Astrocyte of the hippocampus (primary cell): Measurements from ENCODE around the gene CHTF18.

Experiments
- DNase-seq: peaks from one replicate; pipeline ENCODE4 v3.0.0; 2011; ENCODE audit warnings: low read depth, low spot score

CHTF18 gene

GRCh38 chr16:792221-792995 is 4.0 kb downstream of the CHTF18 start:
- DNase-seq, result no peak

DNA sequence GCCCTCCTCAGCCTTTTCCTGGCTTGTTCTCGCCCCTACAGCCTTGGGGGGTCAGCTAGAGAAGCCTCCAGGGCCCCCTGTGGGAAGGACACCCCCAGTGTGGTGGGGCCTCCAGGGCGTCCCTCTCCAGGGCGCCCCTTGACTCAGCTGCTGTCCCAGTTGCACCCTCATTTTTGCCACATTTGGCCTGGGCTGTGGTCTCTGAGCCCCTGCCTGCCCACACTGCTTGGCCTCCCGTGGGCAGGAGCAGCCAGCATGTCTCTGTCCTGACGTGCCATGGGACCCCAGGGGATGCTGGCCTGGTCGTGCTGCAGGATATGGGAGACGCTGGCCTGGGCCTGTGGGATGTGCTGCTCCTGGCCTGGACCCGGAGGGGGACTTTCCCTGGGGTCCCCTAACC is 5.0 kb downstream of the CHTF18 start:
- no peak for DNase-seq

GRCh38 chr16:794091-794822 is 5.8 kb downstream of the CHTF18 start:
- no peak for DNase-seq

DNA sequence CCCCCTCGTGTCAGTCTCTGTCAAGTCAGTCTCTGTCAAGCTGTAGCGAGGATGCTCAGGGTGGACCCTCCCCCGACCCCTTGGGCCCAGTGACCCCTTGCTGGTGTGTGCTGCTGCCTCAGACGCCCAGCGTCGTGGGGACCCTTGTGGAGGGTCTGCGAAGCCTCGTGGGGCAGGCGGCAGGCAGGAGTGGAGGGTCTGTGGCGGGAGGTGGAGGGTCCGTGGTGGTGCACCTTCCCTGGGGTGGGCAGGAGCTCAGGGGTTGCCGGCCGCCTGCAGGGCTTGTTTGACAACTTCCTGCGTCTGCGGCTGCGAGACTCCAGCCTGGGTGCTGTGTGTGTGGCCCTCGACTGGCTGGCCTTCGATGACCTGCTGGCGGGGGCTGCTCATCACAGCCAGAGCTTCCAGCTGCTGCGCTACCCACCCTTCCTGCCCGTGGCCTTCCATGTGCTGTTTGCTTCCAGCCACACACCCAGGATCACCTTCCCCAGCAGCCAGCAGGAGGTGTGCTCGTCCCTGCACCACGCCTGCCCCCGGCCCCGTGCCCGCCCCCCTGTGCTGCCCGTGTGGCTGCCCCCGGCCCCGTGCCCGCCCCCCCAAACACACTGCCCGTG is 6.5 kb downstream of the CHTF18 start:
- DNase-seq, result no peak

GRCh38 chr16:795580-796229 is 7.3 kb downstream of the CHTF18 start:
- DNase-seq, result no peak

GRCh38 chr16:796296-797119 is 8.1 kb downstream of the CHTF18 start:
- no peak for DNase-seq

GRCh38 chr16:797120-797420 is 8.7 kb downstream of the CHTF18 start:
- no peak for DNase-seq

DNA sequence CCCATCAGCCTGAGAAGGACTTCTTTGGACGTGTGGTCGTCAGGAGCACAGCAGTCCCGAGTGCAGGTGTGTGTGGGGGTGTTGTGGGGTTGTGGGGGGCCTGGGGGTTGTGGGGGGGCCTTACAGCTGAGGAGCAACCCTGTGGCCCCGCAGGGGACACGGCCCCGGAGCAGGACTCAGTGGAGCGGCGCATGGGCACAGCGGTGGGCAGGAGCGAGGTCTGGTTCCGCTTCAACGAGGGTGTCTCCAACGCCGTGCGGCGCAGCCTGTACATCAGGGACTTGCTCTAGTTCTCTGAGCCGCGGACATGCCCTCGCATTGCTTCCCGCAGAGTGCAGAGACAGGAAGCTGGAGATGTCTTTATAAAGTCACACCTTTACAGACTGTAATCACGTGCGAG is 9.3 kb downstream of the CHTF18 start:
- no peak for DNase-seq

GRCh38 chr16:798666-799065 is 10.2 kb downstream of the CHTF18 start:
- no peak for DNase-seq

GRCh38 chr16:799111-799947 is 10.9 kb downstream of the CHTF18 start:
- DNase-seq, result no peak

GRCh38 chr16:799948-800833 is 11.8 kb downstream of the CHTF18 start, which contains the start of gene GNG13:
TSS of gene GNG13 (minus strand) at chr16:800734. CDS start at chr16:799077, 1,657 bp downstream.
- DNase-seq, result peak; percentile 31

GRCh38 chr16:800834-801511 is 12.6 kb downstream of the CHTF18 start:
- DNase-seq, result no peak

DNA sequence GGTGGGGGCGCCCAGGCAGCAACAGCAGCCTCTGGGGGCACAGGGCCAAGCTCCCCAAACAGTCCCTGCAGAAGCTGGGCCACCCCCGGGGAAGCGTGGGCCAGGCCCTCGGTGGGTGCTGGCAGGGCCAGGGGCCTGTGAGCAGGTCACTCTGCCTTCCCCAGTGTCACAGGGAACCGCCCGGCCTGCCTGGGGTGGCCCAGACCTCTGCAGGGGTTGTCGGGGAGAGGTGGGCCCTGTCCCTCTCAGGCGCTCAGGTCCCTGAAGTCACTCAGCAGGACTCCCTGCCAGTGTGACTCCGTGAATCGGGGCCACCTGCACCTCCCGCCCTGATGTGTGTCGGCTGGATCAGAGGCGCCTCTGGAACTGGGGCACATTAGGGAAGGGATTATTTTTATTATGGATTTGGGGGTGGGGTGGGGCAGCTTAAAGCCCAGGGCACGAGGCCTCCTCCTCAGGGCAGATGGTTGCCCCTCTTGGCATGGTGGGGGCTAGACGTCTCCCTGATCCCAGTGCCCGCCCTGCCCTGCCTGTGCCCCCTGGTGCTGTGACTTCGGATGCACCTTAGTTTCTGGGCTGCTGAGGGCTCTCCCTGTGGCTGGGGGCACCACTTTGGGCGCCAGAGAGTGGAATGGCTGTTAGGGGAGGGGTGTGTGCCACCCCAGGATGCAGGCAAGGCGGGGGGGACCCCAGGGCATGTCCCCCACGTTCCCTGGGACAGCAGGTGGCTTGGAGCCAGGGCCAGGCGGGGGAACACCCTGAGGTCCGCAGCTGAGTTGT is 13.4 kb downstream of the CHTF18 start:
- no peak for DNase-seq

DNA sequence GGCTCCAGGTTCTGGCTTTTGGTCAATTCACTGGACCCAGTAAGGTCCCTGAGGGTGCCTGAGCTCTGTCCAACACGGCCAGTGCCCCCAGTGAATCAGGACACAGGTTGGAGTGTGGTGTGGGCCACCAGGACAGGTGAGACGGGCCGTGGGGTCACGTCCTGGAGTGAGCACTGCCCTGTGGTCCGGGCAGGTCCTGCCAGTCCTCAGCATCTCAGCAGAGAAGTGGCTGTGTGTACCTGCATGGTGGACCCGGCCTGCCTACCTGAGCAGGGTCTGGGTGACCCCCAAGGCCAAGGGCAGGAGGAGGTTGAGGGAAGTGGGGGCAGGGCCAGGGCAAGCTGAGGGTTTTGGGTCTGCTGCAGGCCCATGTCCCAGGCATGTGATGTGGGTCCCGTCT is 14.0 kb downstream of the CHTF18 start:
- no peak for DNase-seq

- no peak for DNase-seq
Measured at GRCh38 chr16:802914-803753, 14.7 kb downstream of the CHTF18 start.

DNA sequence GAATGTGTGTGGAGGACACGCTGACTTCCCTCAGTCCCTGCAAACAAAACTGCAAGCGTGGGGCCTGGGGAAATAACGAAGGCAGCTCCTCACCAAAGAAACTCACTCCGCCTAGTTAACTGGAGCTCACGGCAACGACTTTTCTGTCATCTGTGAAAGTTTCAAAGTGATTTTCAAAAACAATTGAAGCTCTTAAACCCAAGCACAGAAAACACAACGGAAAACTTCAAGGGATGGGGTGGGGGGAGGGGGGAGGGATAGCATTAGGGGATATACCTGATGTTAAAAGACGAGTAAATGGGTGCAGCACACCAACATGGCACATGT is 15.3 kb downstream of the CHTF18 start:
- DNase-seq, result no peak
